ENCODE measurements around the gene CLTCL1.

Gene CLTCL1

GRCh38 chr22:19147195-19147780, 144.2 kb downstream of the CLTCL1 start:
- TF ChIP-seq POLR2AphosphoS5 (IDR thresholded peaks at IDR 0.05; ENCODE audit: low read depth, low read length) (no peak), TAF1 (IDR thresholded peaks at IDR 0.05; ENCODE audit: borderline replicate concordance, low read depth, low read length) (no peak), POLR2A (IDR thresholded peaks at IDR 0.05; ENCODE audit: low read depth, low read length) (no peak)
- DNase-seq (ENCODE audit: insufficient read length) (no peak), FAIRE-seq (no peak)

- TF ChIP-seq POLR2AphosphoS5 (IDR thresholded peaks at IDR 0.05; ENCODE audit: low read depth, low read length): no peak
- no peak for TF ChIP-seq TAF1 (IDR thresholded peaks at IDR 0.05; ENCODE audit: borderline replicate concordance, low read depth, low read length)
- TF ChIP-seq POLR2A (IDR thresholded peaks at IDR 0.05; ENCODE audit: low read depth, low read length): no peak
- DNase-seq (ENCODE audit: insufficient read length): no peak
- FAIRE-seq: no peak
These were observed 145.1 kb downstream of the CLTCL1 start for GRCh38 chr22:19146215-19146968.

GRCh38 chr22:19143967-19144400, 147.5 kb downstream of the CLTCL1 start:
- FAIRE-seq (no peak), DNase-seq (ENCODE audit: insufficient read length) (no peak)
- no peak for TF ChIP-seq TAF1 (IDR thresholded peaks at IDR 0.05; ENCODE audit: borderline replicate concordance, low read depth, low read length)
- no peak for TF ChIP-seq POLR2A (IDR thresholded peaks at IDR 0.05; ENCODE audit: low read depth, low read length)
- TF ChIP-seq POLR2AphosphoS5 (IDR thresholded peaks at IDR 0.05; ENCODE audit: low read depth, low read length): no peak

- TF ChIP-seq TAF1 (IDR thresholded peaks at IDR 0.05; ENCODE audit: borderline replicate concordance, low read depth, low read length): no peak
- TF ChIP-seq POLR2A (IDR thresholded peaks at IDR 0.05; ENCODE audit: low read depth, low read length): no peak
- FAIRE-seq (no peak), DNase-seq (ENCODE audit: insufficient read length) (no peak)
These were observed 148.3 kb downstream of the CLTCL1 start for GRCh38 chr22:19143212-19143611.

- TF ChIP-seq POLR2A (IDR thresholded peaks at IDR 0.05; ENCODE audit: low read depth, low read length) (no peak), POLR2AphosphoS5 (IDR thresholded peaks at IDR 0.05; ENCODE audit: low read depth, low read length) (no peak), TAF1 (IDR thresholded peaks at IDR 0.05; ENCODE audit: borderline replicate concordance, low read depth, low read length) (no peak)
- DNase-seq (ENCODE audit: insufficient read length): no peak
These were observed 149.1 kb downstream of the CLTCL1 start for GRCh38 chr22:19142394-19142793.

GRCh38 chr22:19139974-19140373, 151.5 kb downstream of the CLTCL1 start:
- no peak for TF ChIP-seq TAF1 (IDR thresholded peaks at IDR 0.05; ENCODE audit: borderline replicate concordance, low read depth, low read length)
- TF ChIP-seq POLR2AphosphoS5 (IDR thresholded peaks at IDR 0.05; ENCODE audit: low read depth, low read length): no peak
- TF ChIP-seq POLR2A (IDR thresholded peaks at IDR 0.05; ENCODE audit: low read depth, low read length): no peak
- FAIRE-seq (no peak), DNase-seq (ENCODE audit: insufficient read length) (no peak)

More at GRCh38 chr22:19142394-19142793, 149.1 kb downstream of the CLTCL1 start:
- no peak for FAIRE-seq

GRCh38 chr22:19139001-19139356, 152.5 kb downstream of the CLTCL1 start:
- TF ChIP-seq POLR2AphosphoS5 (IDR thresholded peaks at IDR 0.05; ENCODE audit: low read depth, low read length) (no peak), TAF1 (IDR thresholded peaks at IDR 0.05; ENCODE audit: borderline replicate concordance, low read depth, low read length) (no peak), POLR2A (IDR thresholded peaks at IDR 0.05; ENCODE audit: low read depth, low read length) (no peak)
- FAIRE-seq (no peak), DNase-seq (ENCODE audit: insufficient read length) (no peak)

- FAIRE-seq: no peak
- no peak for TF ChIP-seq TAF1 (IDR thresholded peaks at IDR 0.05; ENCODE audit: borderline replicate concordance, low read depth, low read length)
- no peak for TF ChIP-seq POLR2AphosphoS5 (IDR thresholded peaks at IDR 0.05; ENCODE audit: low read depth, low read length)
- TF ChIP-seq POLR2A (IDR thresholded peaks at IDR 0.05; ENCODE audit: low read depth, low read length): no peak
- no peak for DNase-seq (ENCODE audit: insufficient read length)
These were observed 153.1 kb downstream of the CLTCL1 start for GRCh38 chr22:19138217-19139000.

- DNase-seq (ENCODE audit: insufficient read length): no peak
- no peak for TF ChIP-seq POLR2A (IDR thresholded peaks at IDR 0.05; ENCODE audit: low read depth, low read length)
- no peak for TF ChIP-seq TAF1 (IDR thresholded peaks at IDR 0.05; ENCODE audit: borderline replicate concordance, low read depth, low read length)
- no peak for TF ChIP-seq POLR2AphosphoS5 (IDR thresholded peaks at IDR 0.05; ENCODE audit: low read depth, low read length)
These were observed 153.9 kb downstream of the CLTCL1 start for GRCh38 chr22:19137384-19138216.

GRCh38 chr22:19136915-19137314, 154.6 kb downstream of the CLTCL1 start:
- TF ChIP-seq POLR2AphosphoS5 (IDR thresholded peaks at IDR 0.05; ENCODE audit: low read depth, low read length) (no peak), TAF1 (IDR thresholded peaks at IDR 0.05; ENCODE audit: borderline replicate concordance, low read depth, low read length) (no peak), POLR2A (IDR thresholded peaks at IDR 0.05; ENCODE audit: low read depth, low read length) (no peak)
- FAIRE-seq (no peak), DNase-seq (ENCODE audit: insufficient read length) (no peak)

More at GRCh38 chr22:19137384-19138216, 153.9 kb downstream of the CLTCL1 start:
- FAIRE-seq: no peak

GRCh38 chr22:19134874-19135273, 156.6 kb downstream of the CLTCL1 start:
- TF ChIP-seq POLR2AphosphoS5 (IDR thresholded peaks at IDR 0.05; ENCODE audit: low read depth, low read length) (no peak), POLR2A (IDR thresholded peaks at IDR 0.05; ENCODE audit: low read depth, low read length) (no peak), TAF1 (IDR thresholded peaks at IDR 0.05; ENCODE audit: borderline replicate concordance, low read depth, low read length) (no peak)
- FAIRE-seq (no peak), DNase-seq (ENCODE audit: insufficient read length) (no peak)

Data from GM12892 (cell line).